K562 (cell line): Measurements from ENCODE around the gene CTXND1. TPM values are rescaled to one million over a fixed set of nuclear protein-coding genes. Genes with fewer than 3 reads are reported as not detected.

Experiments used
- ATF6 ChIP-seq: sonication (generic); formaldehyde crosslinking; IDR thresholded peaks from 2 replicates; pipeline ENCODE4 v1.4.0; 2020; ENCODE audit warnings: mild to moderate bottlenecking, missing genetic modification reagents
- CEBPG ChIP-seq, 3 experiments: fragments of 200-800 bp in 1 of 3; sonication (Bioruptor generic) in 1 of 3; sonication (generic) in 1 of 3; formaldehyde crosslinking in 1 of 3; IDR thresholded peaks in 2 of 3; conservative IDR thresholded peaks in 1 of 3; 2 replicates each; pipeline versions ENCODE4 v1.6.1 to v1.8.0; 2016 to 2022; ENCODE audit warnings: missing compliant biosample characterization in 2 of 3, missing genetic modification characterization in 2 of 3, mild to moderate bottlenecking in 1 of 3, missing genetic modification reagents in 1 of 3
- CREM ChIP-seq: IDR thresholded peaks from 2 replicates; pipeline ENCODE4 v1.6.1; 2014; ENCODE audit warnings: antibody characterized with exemption, low read depth
- DPF2 ChIP-seq: fragments of 450-650 bp; IDR thresholded peaks from 2 replicates; pipeline ENCODE4 v1.6.1; 2016
- EP300 ChIP-seq: IDR thresholded peaks from 2 replicates; pipeline ENCODE4 v1.6.1; 2012; ENCODE audit warnings: low read length, improper control_type of control experiment
- HDAC2 ChIP-seq: fragments of 450-650 bp; IDR thresholded peaks from 2 replicates; pipeline ENCODE4 v1.6.1; 2016; ENCODE audit warnings: mild to moderate bottlenecking
- MAFG ChIP-seq: fragments of 450-650 bp; conservative IDR thresholded peaks from 2 replicates; pipeline ENCODE4 v1.6.1; 2016; ENCODE audit warnings: missing genetic modification characterization, missing compliant biosample characterization
- MAX ChIP-seq: sonication (generic); formaldehyde crosslinking; IDR thresholded peaks from 2 replicates; pipeline ENCODE4 v1.9.0; 2022; ENCODE audit warnings: mild to moderate bottlenecking, missing genetic modification reagents
- MTA2 ChIP-seq: fragments of 450-650 bp; IDR thresholded peaks from 2 replicates; pipeline ENCODE4 v1.6.1; 2016; ENCODE audit warnings: low read depth
- NFE2L1 ChIP-seq: fragments of 450-650 bp; IDR thresholded peaks from 2 replicates; pipeline ENCODE4 v1.6.1; 2016; ENCODE audit warnings: missing genetic modification characterization, low read depth, mild to moderate bottlenecking, missing compliant biosample characterization, moderate library complexity, borderline replicate concordance
- NFIC ChIP-seq: fragments of 450-650 bp; IDR thresholded peaks from 2 replicates; pipeline ENCODE4 v1.6.1; 2017; ENCODE audit warnings: mild to moderate bottlenecking, inconsistent platforms
- NFYB ChIP-seq: IDR thresholded peaks from 2 replicates; pipeline ENCODE4 v1.6.1; 2011; ENCODE audit warnings: mild to moderate bottlenecking, moderate library complexity; ENCODE audit not compliant: insufficient read length; ENCODE audit errors: extremely low read depth
- PTRF ChIP-seq: fragments of 450-650 bp; IDR thresholded peaks from 2 replicates; pipeline ENCODE4 v1.6.1; 2016; ENCODE audit warnings: mild to moderate bottlenecking, missing genetic modification characterization, missing compliant biosample characterization
- SAFB ChIP-seq: fragments of 200-400 bp; formaldehyde crosslinking; IDR thresholded peaks from 2 replicates; pipeline ENCODE4 v1.6.1; 2017; ENCODE audit warnings: low read depth, low read length, borderline replicate concordance
- SNAPC5 ChIP-seq: fragments of 250-450 bp; sonication (Bioruptor Pico); IDR thresholded peaks from 2 replicates; pipeline ENCODE4 v1.8.0; 2021; ENCODE audit warnings: moderate library complexity, mild to moderate bottlenecking, inconsistent platforms
- SUPT5H ChIP-seq: fragments of 450-650 bp; IDR thresholded peaks from 2 replicates; pipeline ENCODE4 v1.6.1; 2016
- TAF7 ChIP-seq: fragments of 450-650 bp; IDR thresholded peaks from 2 replicates; pipeline ENCODE4 v1.6.1; 2016; ENCODE audit warnings: missing genetic modification characterization, missing compliant biosample characterization
- TARDBP ChIP-seq: fragments of 450-650 bp; IDR thresholded peaks from 2 replicates; pipeline ENCODE4 v1.6.1; 2016
- XRCC3 ChIP-seq: fragments of 450-650 bp; IDR thresholded peaks from 2 replicates; pipeline ENCODE4 v1.6.1; 2017; ENCODE audit warnings: mild to moderate bottlenecking, moderate library complexity
- ZBTB33 ChIP-seq: sonication (generic); formaldehyde crosslinking; IDR thresholded peaks from 2 replicates; pipeline ENCODE4 v1.8.1; 2023; ENCODE audit warnings: mild to moderate bottlenecking, missing genetic modification reagents
- ZNF140 ChIP-seq: fragments of 250-450 bp; sonication (Bioruptor Pico); IDR thresholded peaks from 2 replicates; pipeline ENCODE4 v1.8.0; 2021; ENCODE audit warnings: moderate library complexity, mild to moderate bottlenecking, inconsistent platforms
- ZNF263 ChIP-seq: sonication (generic); formaldehyde crosslinking; IDR thresholded peaks from 2 replicates; pipeline ENCODE4 v1.8.0; 2022; ENCODE audit warnings: mild to moderate bottlenecking, missing genetic modification reagents, borderline replicate concordance
- ZNF41 ChIP-seq: fragments of 250-450 bp; sonication (Bioruptor Pico); conservative IDR thresholded peaks from 2 replicates; pipeline ENCODE4 v1.4.0; 2020; ENCODE audit warnings: mild to moderate bottlenecking
- ZNF436 ChIP-seq: fragments of 250-450, 450-650 bp; sonication (Bioruptor Pico); formaldehyde crosslinking; IDR thresholded peaks from 2 replicates; pipeline ENCODE4 v1.7.0; 2020; ENCODE audit warnings: mild to moderate bottlenecking
- polyA plus RNA-seq, 8 experiments: library from polyadenylated mRNA; depleted of rRNA in 4 of 8; stranded (reverse) in 5 of 8; unstranded in 3 of 8; fragments of >200 nt; fragmentation: Nextera tagmentation in 2 of 8; fragmentation: Illumina TruSeq in 1 of 8; extraction: Ambion mirVana in 2 of 8; extraction: Trizol in 1 of 8; gene quantifications; 2 replicates each; pipeline versions ENCODE4 v1.2.1 to v1.2.3, GENCODE V29; 2011 to 2014; ENCODE audit warnings: inconsistent platforms in 1 of 8, missing spikeins in 1 of 8
- total RNA-seq, 7 experiments: library from RNA; depleted of rRNA in 6 of 7; stranded (reverse); fragments of >200 nt in 6 of 7; fragmentation: Illumina TruSeq in 2 of 7; extraction: Trizol in 2 of 7; gene quantifications; 2 replicates each; pipeline versions ENCODE4 v1.2.1 to v1.2.3, GENCODE V29; 2011 to 2021; ENCODE audit warnings: low replicate concordance in 1 of 7

CTXND1 gene
- total and polyA plus RNA-seq, 9 of the 15 experiments (the other 6 are each of a cell fraction or from before 2014, with no cell fraction given): 0.04 TPM; not detected in 7

GRCh38 chr15:80152896-80153876 is 98.8 kb downstream of the CTXND1 start, which contains the start of gene FAH (continued):
- TF ChIP-seq CREM (peak; percentile 29; the same call in 1 of the 2 replicates), ZNF140 (CRISPR knock-in tag) (no peak), TARDBP (no peak), MTA2 (no peak), NFYB (no peak), SAFB (peak; percentile 61; the same call in 1 of the 2 replicates), SUPT5H (peak; percentile 73), ZBTB33 (no peak), NFIC (peak; percentile 26; the same call in 1 of the 2 replicates), DPF2 (no peak; the same call in 1 of the 2 replicates), NFE2L1 (tag) (no peak), ZNF263 (CRISPR knock-in tag) (peak; percentile 90), PTRF (tag) (no peak), XRCC3 (no peak), ZNF41 (CRISPR knock-in tag) (no peak), MAFG (tag) (no peak), TAF7 (0 out of 2 replicates have a peak, but pooled peaks have one; percentile 52), SNAPC5 (CRISPR knock-in tag) (no peak), EP300 (no peak), CEBPG (CRISPR knock-in tag; IDR thresholded peaks at IDR 0.05) (no peak), CEBPG (tag; conservative IDR thresholded peaks at IDR 0.05 in 1 of 2, IDR thresholded peaks at IDR 0.05 in 1 of 2) (no peak), MAX (CRISPR knock-in tag) (no peak), ZNF436 (CRISPR knock-in tag) (no peak), ATF6 (CRISPR knock-in tag) (no peak), HDAC2 (0 out of 2 replicates have a peak, but pooled peaks have one; percentile 30)
